Gastrocnemius medialis (tissue), 4 donors: ENCODE data around the gene CD300LG. TPM values are rescaled to one million over a fixed set of nuclear protein-coding genes. Genes with fewer than 3 reads are reported as not detected.
"Not testable (repeated sequence)": the region's sequence is repeated elsewhere in the genome, so short reads cannot be mapped to it uniquely, and the experiment has no call there.

ENCODE experiments used
- ATAC-seq, 2 donors: fragments of 150-250 bp; one replicate each; pipeline ENCODE4 v1.9.1; 2016
- DNase-seq, 2 donors: peaks; one replicate each; pipeline ENCODE4 v3.0.0-alpha.2; 2019
- H3K27ac ChIP-seq, 4 donors: fragments of 200-600 bp; sonication (generic); 1 replicate in 1 of 4; 2 replicates in 3 of 4; pipeline ENCODE4 v1.5.1; 2016 to 2018; ENCODE audit warnings: mild to moderate bottlenecking in 2 of 4, moderate library complexity in 1 of 4
- H3K27me3 ChIP-seq, 3 donors: fragments of 200-600 bp; sonication (generic) in 2 of 3; 1 replicate in 1 of 3; 2 replicates in 2 of 3; pipeline versions ENCODE4 v1.5.1 to v1.6.0; 2016 to 2019; ENCODE audit warnings: mild to moderate bottlenecking in 1 of 3, moderate library complexity in 1 of 3
- H3K36me3 ChIP-seq, 2 donors: fragments of 200-600 bp; sonication (generic) in 1 of 2; one replicate each; pipeline ENCODE4 v1.5.1; 2017 to 2018
- H3K4me1 ChIP-seq, 2 donors: fragments of 200-600 bp; sonication (generic) in 1 of 2; one replicate each; pipeline ENCODE4 v1.5.1; 2016 to 2017; ENCODE audit warnings: mild to moderate bottlenecking in 2 of 2
- H3K4me3 ChIP-seq, 4 donors: fragments of 200-600 bp; sonication (generic) in 3 of 4; 1 replicate in 1 of 4; 2 replicates in 3 of 4; pipeline ENCODE4 v1.5.1; 2016 to 2019; ENCODE audit warnings: mild to moderate bottlenecking in 2 of 4
- H3K9me3 ChIP-seq, 3 donors: fragments of 200-600 bp; sonication (generic) in 2 of 3; 1 replicate in 1 of 3; 2 replicates in 2 of 3; pipeline ENCODE4 v1.5.1; 2016 to 2019
- CTCF ChIP-seq, 5 experiments: fragments of 450-650 bp in 3 of 5; fragments of 200-600 bp in 2 of 5; sonication (generic) in 2 of 5; IDR thresholded peaks in 4 of 5; conservative IDR thresholded peaks in 1 of 5; 1 replicate in 4 of 5; 2 replicates in 1 of 5; pipeline ENCODE4 v1.5.1; 2016 to 2019; ENCODE audit warnings: antibody characterized with exemption in 5 of 5, mild to moderate bottlenecking in 3 of 5, moderate library complexity in 3 of 5
- POLR2A ChIP-seq, 2 donors: fragments of 450-650 bp; IDR thresholded peaks; one replicate each; pipeline ENCODE4 v1.6.1; 2017; ENCODE audit warnings: antibody characterized with exemption in 2 of 2, mild to moderate bottlenecking in 2 of 2, moderate library complexity in 2 of 2
- in situ Hi-C, 4 donors: fragments of 200-750 bp; cut with MboI; loops; one replicate each; pipeline versions ENCODE4 v1.15.0 to v1.8.0; 2017; ENCODE audit warnings: low sequenced_read_pairs in 4 of 4
- intact Hi-C: fragments of 100-400 bp; cut with DNase I; formaldehyde crosslinking; loops from one replicate; pipeline ENCODE4 v1.15.1; 2023; ENCODE audit warnings: low total_unique reads
- total RNA-seq, 4 donors: library from RNA; depleted of rRNA; stranded (reverse); fragments of >200 nt; gene quantifications; one replicate each; pipeline versions ENCODE4 v1.1.0 to v1.2.3, GENCODE V29; 2016

CD300LG gene
- 10 to 100 TPM; 18.4 to 28.2 (median 20.8) TPM for total RNA-seq

GRCh38 chr17:43846963-43847371 lies at the start of gene CD300LG:
TSS of gene CD300LG (plus strand) at chr17:43847176. CDS start at chr17:43847217, 41 bp downstream.
- Histone ChIP-seq H3K9me3 (no peaks in the 10 kb centered on the region), H3K27me3 (peaks cover 0 to 3% (median 0%) of the 10 kb centered on the region in 3 donors), H3K27ac (peak within 1 kb of the TSS; percentile 5 to 64 (median 48)), H3K4me3 (peak within 1 kb of the TSS in 3 of 4 donors; percentile 12 to 47 (median 41)), H3K36me3 (no peaks in the 10 kb centered on the region), H3K4me1 (peaks cover 3 to 6% of the 10 kb centered on the region in 2 donors)
- in situ Hi-C loops (loop anchor here in 1 of 4 donors (10.0 kb wide), 2 partner anchors 62 to 152 kb away; partner anchors contain the start of gene CFAP97D1), intact Hi-C loops (loop anchor here (1.0 kb wide), 2 partner anchors 68 to 153 kb away; no protein-coding TSS in a partner anchor)
- ATAC-seq = no peak
- TF ChIP-seq POLR2A (IDR thresholded peaks at IDR 0.05) (peak in 1 of 2 donors; percentile 37), CTCF (IDR thresholded peaks at IDR 0.05 in 4 of 5, conservative IDR thresholded peaks at IDR 0.05 in 1 of 5) (no peak)
- no peak for DNase-seq

- H3K9me3 ChIP-seq, in situ Hi-C loops, H3K27ac ChIP-seq, H3K4me3 ChIP-seq, H3K4me1 ChIP-seq, H3K36me3 ChIP-seq, H3K27me3 ChIP-seq, intact Hi-C loops, DNase-seq, ATAC-seq: not testable (repeated sequence)
These were observed 49.0 kb upstream of the CD300LG start for GRCh38 chr17:43798024-43798423.

GRCh38 chr17:43799047-43799446 lies 47.9 kb upstream of the CD300LG start:
- ATAC-seq = no peak
- TF ChIP-seq POLR2A (IDR thresholded peaks at IDR 0.05) (no peak), CTCF (IDR thresholded peaks at IDR 0.05 in 4 of 5, conservative IDR thresholded peaks at IDR 0.05 in 1 of 5) (no peak)
- intact Hi-C loops = no loop called here

GRCh38 chr17:43800736-43801135 lies 46.2 kb upstream of the CD300LG start:
- DNase-seq (no peak), ATAC-seq (no peak)
- Histone ChIP-seq H3K27me3 (no peaks in the 10 kb centered on the region), H3K4me3 (no peak overlapping the region), H3K36me3 (no peaks in the 10 kb centered on the region), H3K9me3 (no peaks in the 10 kb centered on the region), H3K4me1 (no peaks in the 10 kb centered on the region), H3K27ac (no peak overlapping the region)
- no peak for TF ChIP-seq POLR2A (IDR thresholded peaks at IDR 0.05)
- TF ChIP-seq CTCF (IDR thresholded peaks at IDR 0.05 in 4 of 5, conservative IDR thresholded peaks at IDR 0.05 in 1 of 5) = no peak
- in situ Hi-C loops = no loop called here
- intact Hi-C loops = no loop called here

More at GRCh38 chr17:43799047-43799446, 47.9 kb upstream of the CD300LG start:
- no peaks in the 10 kb centered on the region for H3K9me3 ChIP-seq
- in situ Hi-C loops = no loop called here
- DNase-seq = no peak
- no peaks in the 10 kb centered on the region for H3K27me3 ChIP-seq
- H3K4me1 ChIP-seq = no peaks in the 10 kb centered on the region
- no peak overlapping the region for H3K27ac ChIP-seq
- no peak overlapping the region for H3K4me3 ChIP-seq
- no peaks in the 10 kb centered on the region for H3K36me3 ChIP-seq

- TF ChIP-seq POLR2A (IDR thresholded peaks at IDR 0.05) = no peak
- no peak for TF ChIP-seq CTCF (IDR thresholded peaks at IDR 0.05 in 4 of 5, conservative IDR thresholded peaks at IDR 0.05 in 1 of 5)
- in situ Hi-C loops (no loop called here), intact Hi-C loops (no loop called here)
- Histone ChIP-seq H3K36me3 (no peaks in the 10 kb centered on the region), H3K4me1 (no peaks in the 10 kb centered on the region), H3K27ac (no peak overlapping the region), H3K27me3 (no peaks in the 10 kb centered on the region), H3K9me3 (no peaks in the 10 kb centered on the region), H3K4me3 (no peak overlapping the region)
- ATAC-seq (no peak), DNase-seq (no peak)
These were observed 45.1 kb upstream of the CD300LG start for GRCh38 chr17:43801844-43802243.
